ENCODE data around the gene ANO6. TPM values are rescaled to one million over a fixed set of nuclear protein-coding genes. Genes with fewer than 3 reads are reported as not detected.

Gene ANO6
- total RNA-seq, 1 experiment from 2014 or later = 46.8 TPM

DNA sequence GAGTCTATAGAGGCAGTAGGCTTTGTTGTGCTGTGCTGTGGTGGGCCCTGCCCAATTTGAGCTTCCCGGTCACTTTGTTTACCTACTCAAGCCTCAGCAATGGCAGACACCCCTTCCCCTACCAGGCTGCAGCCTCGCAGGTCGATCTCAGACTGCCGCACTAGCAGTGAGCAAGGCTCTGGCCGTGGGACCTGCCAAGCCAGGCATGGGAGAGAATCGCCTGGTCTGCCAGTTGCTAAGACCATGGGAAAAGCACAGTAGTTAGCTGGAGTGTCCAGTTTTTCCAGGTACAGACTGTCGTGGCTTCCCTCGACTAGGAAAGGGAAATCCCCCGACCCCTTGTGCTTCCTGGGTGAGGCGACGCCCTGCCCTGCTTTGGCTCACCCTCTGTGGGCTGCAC is 26.3 kb downstream of the ANO6 start (continued):
- TF ChIP-seq ZNF512 (CRISPR knock-in tag; IDR thresholded peaks at IDR 0.05; ENCODE audit: borderline replicate concordance) = no peak
- TF ChIP-seq, protein P1, sequence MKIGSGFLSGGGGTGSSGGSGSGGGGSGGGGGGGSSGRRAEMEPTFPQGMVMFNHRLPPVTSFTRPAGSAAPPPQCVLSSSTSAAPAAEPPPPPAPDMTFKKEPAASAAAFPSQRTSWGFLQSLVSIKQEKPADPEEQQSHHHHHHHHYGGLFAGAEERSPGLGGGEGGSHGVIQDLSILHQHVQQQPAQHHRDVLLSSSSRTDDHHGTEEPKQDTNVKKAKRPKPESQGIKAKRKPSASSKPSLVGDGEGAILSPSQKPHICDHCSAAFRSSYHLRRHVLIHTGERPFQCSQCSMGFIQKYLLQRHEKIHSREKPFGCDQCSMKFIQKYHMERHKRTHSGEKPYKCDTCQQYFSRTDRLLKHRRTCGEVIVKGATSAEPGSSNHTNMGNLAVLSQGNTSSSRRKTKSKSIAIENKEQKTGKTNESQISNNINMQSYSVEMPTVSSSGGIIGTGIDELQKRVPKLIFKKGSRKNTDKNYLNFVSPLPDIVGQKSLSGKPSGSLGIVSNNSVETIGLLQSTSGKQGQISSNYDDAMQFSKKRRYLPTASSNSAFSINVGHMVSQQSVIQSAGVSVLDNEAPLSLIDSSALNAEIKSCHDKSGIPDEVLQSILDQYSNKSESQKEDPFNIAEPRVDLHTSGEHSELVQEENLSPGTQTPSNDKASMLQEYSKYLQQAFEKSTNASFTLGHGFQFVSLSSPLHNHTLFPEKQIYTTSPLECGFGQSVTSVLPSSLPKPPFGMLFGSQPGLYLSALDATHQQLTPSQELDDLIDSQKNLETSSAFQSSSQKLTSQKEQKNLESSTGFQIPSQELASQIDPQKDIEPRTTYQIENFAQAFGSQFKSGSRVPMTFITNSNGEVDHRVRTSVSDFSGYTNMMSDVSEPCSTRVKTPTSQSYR (CRISPR knock-in tag; IDR thresholded peaks at IDR 0.05) = no peak

GRCh38 chr12:45243963-45244362 is 28.1 kb downstream of the ANO6 start:
- peaks cover 15% of the 10 kb centered on the region for H3K36me3 Mint-ChIP-seq
- H3K4me1 Mint-ChIP-seq = peaks cover 62% of the 10 kb centered on the region
- ChIA-PET POLR2A (no interaction called here), CTCF (interaction anchor here (1.2 to 2.5 kb wide), 2 partner anchors 27 to 73 kb away, joined by 3 to 9 read pairs; no protein-coding TSS in a partner anchor)
- ATAC-seq (no peak), DNase-seq (ENCODE audit: low spot score) (no peak)
- no peak overlapping the region for H3K27ac Mint-ChIP-seq
- peaks cover 3% of the 10 kb centered on the region for H3K9me3 Mint-ChIP-seq
- no peaks in the 10 kb centered on the region for H3K27me3 Mint-ChIP-seq (ENCODE audit: low read depth)
- TF ChIP-seq SP1 (CRISPR knock-in tag; conservative IDR thresholded peaks at IDR 0.05) (no peak), SMAD4 (CRISPR knock-in tag; IDR thresholded peaks at IDR 0.05) (no peak), JAZF1 (CRISPR knock-in tag; IDR thresholded peaks at IDR 0.05) (no peak), OVOL2 (CRISPR knock-in tag; IDR thresholded peaks at IDR 0.05; ENCODE audit: borderline replicate concordance) (no peak), KAT7 (CRISPR knock-in tag; IDR thresholded peaks at IDR 0.05; ENCODE audit: borderline replicate concordance) (no peak), ZNF317 (CRISPR knock-in tag; IDR thresholded peaks at IDR 0.05; ENCODE audit: borderline replicate concordance, low read depth) (no peak)
- TF ChIP-seq, protein P2, sequence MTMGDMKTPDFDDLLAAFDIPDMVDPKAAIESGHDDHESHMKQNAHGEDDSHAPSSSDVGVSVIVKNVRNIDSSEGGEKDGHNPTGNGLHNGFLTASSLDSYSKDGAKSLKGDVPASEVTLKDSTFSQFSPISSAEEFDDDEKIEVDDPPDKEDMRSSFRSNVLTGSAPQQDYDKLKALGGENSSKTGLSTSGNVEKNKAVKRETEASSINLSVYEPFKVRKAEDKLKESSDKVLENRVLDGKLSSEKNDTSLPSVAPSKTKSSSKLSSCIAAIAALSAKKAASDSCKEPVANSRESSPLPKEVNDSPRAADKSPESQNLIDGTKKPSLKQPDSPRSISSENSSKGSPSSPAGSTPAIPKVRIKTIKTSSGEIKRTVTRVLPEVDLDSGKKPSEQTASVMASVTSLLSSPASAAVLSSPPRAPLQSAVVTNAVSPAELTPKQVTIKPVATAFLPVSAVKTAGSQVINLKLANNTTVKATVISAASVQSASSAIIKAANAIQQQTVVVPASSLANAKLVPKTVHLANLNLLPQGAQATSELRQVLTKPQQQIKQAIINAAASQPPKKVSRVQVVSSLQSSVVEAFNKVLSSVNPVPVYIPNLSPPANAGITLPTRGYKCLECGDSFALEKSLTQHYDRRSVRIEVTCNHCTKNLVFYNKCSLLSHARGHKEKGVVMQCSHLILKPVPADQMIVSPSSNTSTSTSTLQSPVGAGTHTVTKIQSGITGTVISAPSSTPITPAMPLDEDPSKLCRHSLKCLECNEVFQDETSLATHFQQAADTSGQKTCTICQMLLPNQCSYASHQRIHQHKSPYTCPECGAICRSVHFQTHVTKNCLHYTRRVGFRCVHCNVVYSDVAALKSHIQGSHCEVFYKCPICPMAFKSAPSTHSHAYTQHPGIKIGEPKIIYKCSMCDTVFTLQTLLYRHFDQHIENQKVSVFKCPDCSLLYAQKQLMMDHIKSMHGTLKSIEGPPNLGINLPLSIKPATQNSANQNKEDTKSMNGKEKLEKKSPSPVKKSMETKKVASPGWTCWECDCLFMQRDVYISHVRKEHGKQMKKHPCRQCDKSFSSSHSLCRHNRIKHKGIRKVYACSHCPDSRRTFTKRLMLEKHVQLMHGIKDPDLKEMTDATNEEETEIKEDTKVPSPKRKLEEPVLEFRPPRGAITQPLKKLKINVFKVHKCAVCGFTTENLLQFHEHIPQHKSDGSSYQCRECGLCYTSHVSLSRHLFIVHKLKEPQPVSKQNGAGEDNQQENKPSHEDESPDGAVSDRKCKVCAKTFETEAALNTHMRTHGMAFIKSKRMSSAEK (CRISPR knock-in tag; IDR thresholded peaks at IDR 0.05; ENCODE audit: borderline replicate concordance) = no peak
- TF ChIP-seq, protein P3, sequence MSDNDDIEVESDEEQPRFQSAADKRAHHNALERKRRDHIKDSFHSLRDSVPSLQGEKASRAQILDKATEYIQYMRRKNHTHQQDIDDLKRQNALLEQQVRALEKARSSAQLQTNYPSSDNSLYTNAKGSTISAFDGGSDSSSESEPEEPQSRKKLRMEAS (CRISPR knock-in tag; IDR thresholded peaks at IDR 0.05) = no peak
- H3K4me3 Mint-ChIP-seq = no peak overlapping the region

DNA sequence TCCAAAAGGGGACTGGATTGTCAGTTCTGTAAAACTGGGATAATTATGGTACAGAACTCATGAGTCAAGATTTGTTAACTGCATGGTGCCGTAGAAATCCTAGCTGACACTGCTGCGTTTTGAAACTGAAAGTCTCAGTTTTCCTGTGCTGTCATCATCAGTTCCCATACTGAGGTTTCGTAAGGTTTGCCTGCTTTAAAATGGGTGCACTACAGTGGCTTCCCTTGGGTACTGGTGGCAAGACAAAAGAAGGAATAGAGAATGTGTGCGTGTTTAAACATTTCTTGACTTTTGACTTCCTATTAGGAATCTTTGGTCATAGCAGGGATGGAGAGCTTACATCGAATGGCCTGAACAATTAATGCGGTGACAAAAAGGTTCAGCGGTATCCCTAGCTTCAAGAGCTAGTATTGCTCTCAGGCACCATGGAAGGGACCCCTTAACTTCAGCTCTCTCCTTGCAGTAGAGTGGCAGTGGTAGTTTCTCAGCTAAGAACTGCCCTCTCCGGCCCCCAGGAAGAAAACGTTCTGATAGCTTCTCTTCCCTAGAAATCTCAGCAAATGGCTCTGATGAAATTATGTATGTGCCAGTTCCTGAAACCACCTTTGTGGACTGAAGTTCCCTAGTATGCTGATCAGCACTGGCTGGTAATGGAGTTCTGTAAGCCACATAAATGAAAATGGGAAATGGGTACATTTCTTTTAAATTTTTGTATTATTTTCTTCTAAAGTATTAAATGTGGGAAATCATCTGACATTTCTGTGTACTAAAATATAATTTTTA is 28.9 kb downstream of the ANO6 start:
- ATAC-seq (peak; percentile 75), DNase-seq (ENCODE audit: low spot score) (no peak)
- POLR2A ChIA-PET = no interaction called here
- H3K36me3 Mint-ChIP-seq = peaks cover 15% of the 10 kb centered on the region
- peak overlapping the region; percentile 64; the same call in 1 of the 2 replicates for H3K27ac Mint-ChIP-seq
- H3K4me3 Mint-ChIP-seq = no peak overlapping the region
- H3K9me3 Mint-ChIP-seq = peaks cover 3% of the 10 kb centered on the region
- CTCF ChIA-PET = interaction anchor here (0.9 to 2.5 kb wide), 5 partner anchors 12 to 74 kb away, joined by 3 to 9 read pairs (median 4); no protein-coding TSS in a partner anchor
- H3K27me3 Mint-ChIP-seq (ENCODE audit: low read depth) = no peaks in the 10 kb centered on the region
- peaks cover 60% of the 10 kb centered on the region for H3K4me1 Mint-ChIP-seq
- TF ChIP-seq PRRX2 (CRISPR knock-in tag; IDR thresholded peaks at IDR 0.05) (no peak), STAT6 (CRISPR knock-in tag; conservative IDR thresholded peaks at IDR 0.05; ENCODE audit: low read depth) (no peak)
- TF ChIP-seq, protein P4, sequence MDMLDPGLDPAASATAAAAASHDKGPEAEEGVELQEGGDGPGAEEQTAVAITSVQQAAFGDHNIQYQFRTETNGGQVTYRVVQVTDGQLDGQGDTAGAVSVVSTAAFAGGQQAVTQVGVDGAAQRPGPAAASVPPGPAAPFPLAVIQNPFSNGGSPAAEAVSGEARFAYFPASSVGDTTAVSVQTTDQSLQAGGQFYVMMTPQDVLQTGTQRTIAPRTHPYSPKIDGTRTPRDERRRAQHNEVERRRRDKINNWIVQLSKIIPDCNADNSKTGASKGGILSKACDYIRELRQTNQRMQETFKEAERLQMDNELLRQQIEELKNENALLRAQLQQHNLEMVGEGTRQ (CRISPR knock-in tag; IDR thresholded peaks at IDR 0.05) = no peak
- TF ChIP-seq, protein P5, sequence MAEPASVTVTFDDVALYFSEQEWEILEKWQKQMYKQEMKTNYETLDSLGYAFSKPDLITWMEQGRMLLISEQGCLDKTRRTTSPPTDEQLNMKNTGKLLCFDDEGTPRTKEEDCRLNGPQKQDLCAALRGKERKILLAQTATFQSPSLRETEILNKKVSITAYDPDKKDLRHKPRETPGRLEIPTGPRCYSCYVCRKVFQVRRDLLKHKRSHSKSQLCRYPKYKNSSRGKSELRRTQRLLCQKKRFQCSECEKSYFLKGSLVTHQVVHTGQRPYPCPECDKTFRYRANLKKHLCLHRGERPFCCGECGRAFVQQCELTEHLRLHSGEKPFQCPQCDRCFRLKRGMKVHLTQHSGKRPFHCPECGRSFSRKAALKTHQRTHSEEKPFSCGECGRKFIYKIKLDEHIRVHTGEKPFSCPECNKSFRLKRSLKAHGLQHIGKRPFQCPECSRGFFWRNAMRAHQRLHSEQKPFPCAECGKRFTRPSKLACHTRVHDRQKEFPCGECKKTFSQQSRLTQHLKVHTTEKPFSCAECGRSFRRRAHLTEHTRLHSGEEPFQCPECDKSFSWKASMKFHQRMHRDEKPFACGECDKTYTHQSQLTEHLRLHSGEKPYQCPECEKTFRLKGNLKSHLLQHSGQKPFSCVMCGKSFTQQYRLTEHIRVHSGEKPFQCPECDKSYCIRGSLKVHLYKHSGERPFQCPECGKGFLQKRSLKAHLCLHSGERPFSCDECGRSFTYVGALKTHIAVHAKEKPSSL (CRISPR knock-in tag; conservative IDR thresholded peaks at IDR 0.05) = no peak
- TF ChIP-seq, protein P3 (CRISPR knock-in tag; IDR thresholded peaks at IDR 0.05) = no peak

Data from WTC11 (cell line).